Measurements from ENCODE around the gene MAMSTR. TPM values are rescaled to one million over a fixed set of nuclear protein-coding genes. Genes with fewer than 3 reads are reported as not detected.

Gene MAMSTR
- total RNA-seq, 4 donors from 2014 or later, result 0.51 TPM; not detected in 3

GRCh38 chr19:48683349-48683748 is 36.2 kb downstream of the MAMSTR start:
- TF ChIP-seq, protein P1, sequence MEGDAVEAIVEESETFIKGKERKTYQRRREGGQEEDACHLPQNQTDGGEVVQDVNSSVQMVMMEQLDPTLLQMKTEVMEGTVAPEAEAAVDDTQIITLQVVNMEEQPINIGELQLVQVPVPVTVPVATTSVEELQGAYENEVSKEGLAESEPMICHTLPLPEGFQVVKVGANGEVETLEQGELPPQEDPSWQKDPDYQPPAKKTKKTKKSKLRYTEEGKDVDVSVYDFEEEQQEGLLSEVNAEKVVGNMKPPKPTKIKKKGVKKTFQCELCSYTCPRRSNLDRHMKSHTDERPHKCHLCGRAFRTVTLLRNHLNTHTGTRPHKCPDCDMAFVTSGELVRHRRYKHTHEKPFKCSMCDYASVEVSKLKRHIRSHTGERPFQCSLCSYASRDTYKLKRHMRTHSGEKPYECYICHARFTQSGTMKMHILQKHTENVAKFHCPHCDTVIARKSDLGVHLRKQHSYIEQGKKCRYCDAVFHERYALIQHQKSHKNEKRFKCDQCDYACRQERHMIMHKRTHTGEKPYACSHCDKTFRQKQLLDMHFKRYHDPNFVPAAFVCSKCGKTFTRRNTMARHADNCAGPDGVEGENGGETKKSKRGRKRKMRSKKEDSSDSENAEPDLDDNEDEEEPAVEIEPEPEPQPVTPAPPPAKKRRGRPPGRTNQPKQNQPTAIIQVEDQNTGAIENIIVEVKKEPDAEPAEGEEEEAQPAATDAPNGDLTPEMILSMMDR (IDR thresholded peaks at IDR 0.05; ENCODE audit: low read depth), result no peak

- TF ChIP-seq, protein P1 (IDR thresholded peaks at IDR 0.05; ENCODE audit: low read depth), result no peak
Measured at GRCh38 chr19:48681127-48681470, 38.4 kb downstream of the MAMSTR start.

DNA sequence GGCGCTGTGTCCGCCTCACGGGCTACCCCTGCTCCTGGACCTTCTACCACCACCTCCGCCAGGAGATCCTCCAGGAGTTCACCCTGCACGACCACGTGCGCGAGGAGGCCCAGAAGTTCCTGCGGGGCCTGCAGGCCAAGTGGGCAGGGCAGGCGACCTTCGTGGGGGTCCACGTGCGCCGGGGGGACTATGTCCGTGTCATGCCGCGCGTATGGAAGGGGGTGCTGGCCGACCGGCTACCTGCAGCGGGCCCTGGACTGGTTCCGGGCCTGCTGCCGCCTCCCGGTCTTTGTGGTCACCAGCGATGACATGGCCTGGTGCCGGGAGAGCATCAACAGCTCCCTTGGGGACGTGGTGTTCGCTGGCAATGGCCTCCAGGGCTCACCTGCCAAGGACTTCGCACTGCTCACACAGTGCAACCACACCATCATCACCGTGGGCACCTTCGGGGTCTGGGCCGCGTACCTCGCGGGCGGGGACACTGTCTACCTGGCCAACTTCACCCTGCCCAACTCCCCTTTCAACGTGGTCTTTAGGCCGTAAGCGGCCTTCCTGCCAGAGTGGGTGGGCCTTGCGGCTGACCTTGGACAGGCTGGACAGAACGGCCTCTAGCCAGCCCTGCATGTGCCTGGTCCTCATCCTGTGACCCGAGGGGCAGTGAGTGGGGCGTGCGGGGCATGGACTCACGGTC is 38.9 kb downstream of the MAMSTR start:
- TF ChIP-seq, protein P1 (IDR thresholded peaks at IDR 0.05; ENCODE audit: low read depth), result no peak

- TF ChIP-seq, protein P1 (IDR thresholded peaks at IDR 0.05; ENCODE audit: low read depth), result no peak
Measured at GRCh38 chr19:48678201-48678600, 41.3 kb downstream of the MAMSTR start.

DNA sequence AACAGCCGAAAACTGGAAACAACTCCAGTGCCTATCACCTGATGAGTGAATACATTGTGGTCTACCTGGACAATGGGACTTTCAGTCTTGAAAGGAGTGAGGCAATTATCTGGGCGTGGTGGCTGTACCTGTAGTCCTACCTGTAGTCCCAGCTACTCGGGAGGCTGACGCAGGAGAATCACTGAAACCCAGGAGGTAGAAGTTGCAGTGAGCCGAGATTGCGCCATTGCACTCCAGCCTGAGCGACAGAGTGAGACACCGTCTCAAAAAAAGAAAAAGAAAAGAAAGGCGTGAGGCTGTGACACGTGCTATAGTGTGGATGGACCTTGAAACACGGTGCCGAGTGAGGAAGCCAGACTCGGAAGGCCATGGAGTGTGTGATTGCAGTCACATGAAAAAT is 42.6 kb downstream of the MAMSTR start:
- TF ChIP-seq, protein P1 (IDR thresholded peaks at IDR 0.05; ENCODE audit: low read depth), result no peak

DNA sequence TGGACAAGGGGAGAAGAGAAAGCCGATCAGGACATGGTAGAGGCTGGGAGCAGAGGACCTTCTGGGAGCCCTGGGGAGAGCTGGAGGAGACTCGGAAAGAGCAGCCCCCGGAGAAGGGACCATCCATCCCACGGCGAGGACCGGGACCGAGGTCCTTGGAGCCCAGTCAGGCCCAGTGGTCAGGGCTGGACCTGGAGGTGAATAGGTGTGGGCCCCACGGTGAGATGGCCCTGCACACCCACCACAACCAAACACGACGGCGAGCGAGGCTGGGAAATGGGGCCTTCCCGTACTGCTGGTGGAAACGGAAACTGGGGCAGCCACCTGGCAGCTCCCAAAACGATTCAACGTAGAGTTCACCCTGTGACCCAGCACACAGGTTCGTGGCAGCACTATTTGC is 43.0 kb downstream of the MAMSTR start:
- TF ChIP-seq, protein P1 (IDR thresholded peaks at IDR 0.05; ENCODE audit: low read depth), result no peak

DNA sequence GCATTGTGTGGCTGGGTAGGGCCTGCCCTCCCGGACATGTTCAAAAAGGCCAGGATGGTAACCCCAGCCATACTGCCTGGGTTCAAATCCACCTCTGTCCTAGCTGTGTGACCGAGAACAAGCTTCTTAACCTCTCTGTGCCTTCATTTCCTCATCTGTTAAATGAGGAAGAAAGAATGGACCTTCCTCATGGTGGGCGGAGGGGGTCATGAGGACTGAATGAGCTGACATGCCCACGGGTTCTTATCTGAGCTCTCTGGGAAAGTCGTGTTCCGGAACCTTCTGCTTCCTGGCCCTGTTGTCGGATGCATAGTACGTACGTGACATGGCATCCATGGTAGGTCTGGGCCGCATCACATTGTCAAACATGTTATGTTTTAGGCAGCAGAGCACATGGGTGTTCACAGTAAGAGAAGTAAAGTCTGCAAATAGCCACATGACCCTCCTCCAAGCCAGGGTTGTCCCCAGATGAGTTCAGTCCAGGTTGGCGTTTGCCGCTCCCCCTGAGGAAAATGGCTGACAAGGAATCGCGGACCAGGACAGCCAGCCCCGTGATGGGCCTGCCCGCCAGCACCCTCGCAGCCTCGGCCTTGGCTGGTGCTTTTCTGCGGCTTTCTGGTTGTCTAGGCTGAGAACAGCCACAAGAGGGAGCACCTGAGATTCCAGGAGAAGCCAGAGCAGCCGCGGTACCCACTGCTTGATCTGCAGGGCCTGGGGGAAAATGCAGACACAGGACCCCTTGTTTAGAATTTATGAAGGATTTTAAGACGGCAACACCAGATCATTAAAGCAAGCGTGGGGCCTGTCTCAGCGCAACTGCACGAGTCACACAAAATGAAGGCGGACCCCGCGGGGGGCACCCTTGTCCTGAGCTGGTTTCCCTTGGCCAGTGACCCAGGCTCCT is 44.4 kb downstream of the MAMSTR start:
- TF ChIP-seq, protein P1 (IDR thresholded peaks at IDR 0.05; ENCODE audit: low read depth), result no peak
